ENCODE measurements around the gene RBMS3.
A peak's percentile ranks its signal among the peaks of the same experiment; 100 is the strongest.

Gene RBMS3

GRCh38 chr3:29277249-29277648 is 3.6 kb upstream of the RBMS3 start:
- peaks cover 14% of the 10 kb centered on the region for H3K4me1 ChIP-seq (ENCODE audit: control insufficient read depth, insufficient read depth, low read length)
- no peak overlapping the region for H3K9ac ChIP-seq (ENCODE audit: low read length)
- H3K27me3 ChIP-seq (ENCODE audit: control insufficient read depth, insufficient read depth, low read length): no peaks in the 10 kb centered on the region
- no peak overlapping the region for H3K27ac ChIP-seq (ENCODE audit: low read depth, low read length)
- H3K4me3 ChIP-seq (ENCODE audit: low read depth, low read length): no peak overlapping the region
- H3K9me3 ChIP-seq (ENCODE audit: control insufficient read depth, insufficient read depth, low read depth, low read length): no peaks in the 10 kb centered on the region
- no peaks in the 10 kb centered on the region for H3K36me3 ChIP-seq (ENCODE audit: control insufficient read depth, insufficient read depth, low read length)

- Histone ChIP-seq H3K36me3 (ENCODE audit: control insufficient read depth, insufficient read depth, low read length) (no peaks in the 10 kb centered on the region), H3K4me1 (ENCODE audit: control insufficient read depth, insufficient read depth, low read length) (peaks cover 31% of the 10 kb centered on the region), H3K9me3 (ENCODE audit: control insufficient read depth, insufficient read depth, low read depth, low read length) (no peaks in the 10 kb centered on the region), H3K9ac (ENCODE audit: low read length) (no peak overlapping the region), H3K27me3 (ENCODE audit: control insufficient read depth, insufficient read depth, low read length) (no peaks in the 10 kb centered on the region), H3K4me3 (ENCODE audit: low read depth, low read length) (no peak overlapping the region), H3K27ac (ENCODE audit: low read depth, low read length) (no peak overlapping the region)
Observed at GRCh38 chr3:29279286-29279685, 1.6 kb upstream of the RBMS3 start.

DNA sequence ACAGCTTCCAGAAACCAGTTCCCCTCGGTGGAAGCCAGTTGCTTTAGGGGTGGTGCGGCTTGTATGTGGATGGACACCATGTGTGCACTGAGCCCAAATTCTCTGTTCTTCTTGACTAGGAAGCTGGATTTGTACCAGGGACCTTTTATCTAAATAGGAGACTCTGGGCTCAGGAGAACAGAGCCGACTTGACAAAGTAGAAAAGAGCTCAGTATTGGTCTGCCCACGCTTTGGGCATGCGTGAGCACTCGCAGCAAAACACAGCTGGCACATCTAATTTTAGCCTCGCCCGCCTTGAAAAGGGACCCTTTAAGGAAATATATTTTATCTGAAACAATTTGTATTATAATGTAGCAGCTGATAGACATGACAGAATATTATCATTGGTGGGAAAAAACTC is 1.1 kb upstream of the RBMS3 start:
- Histone ChIP-seq H3K9ac (ENCODE audit: low read length) (no peak overlapping the region), H3K4me1 (ENCODE audit: control insufficient read depth, insufficient read depth, low read length) (peaks cover 31% of the 10 kb centered on the region), H3K4me3 (ENCODE audit: low read depth, low read length) (no peak overlapping the region), H3K36me3 (ENCODE audit: control insufficient read depth, insufficient read depth, low read length) (no peaks in the 10 kb centered on the region), H3K27me3 (ENCODE audit: control insufficient read depth, insufficient read depth, low read length) (no peaks in the 10 kb centered on the region), H3K27ac (ENCODE audit: low read depth, low read length) (no peak overlapping the region), H3K9me3 (ENCODE audit: control insufficient read depth, insufficient read depth, low read depth, low read length) (no peaks in the 10 kb centered on the region)

DNA sequence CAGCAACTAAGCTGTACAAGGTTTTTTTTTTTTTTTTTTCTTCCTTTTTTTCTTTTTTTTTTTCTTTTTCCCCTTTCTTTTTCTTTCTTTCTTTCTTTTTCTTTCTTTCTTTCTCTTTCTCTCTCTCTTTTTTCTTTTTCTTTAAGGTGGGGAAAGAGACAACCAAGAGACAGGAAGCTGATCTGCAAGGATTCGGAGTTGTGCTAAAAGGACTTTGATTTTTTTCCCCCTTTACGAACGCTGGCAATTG is 148 bp downstream of the RBMS3 start:
- no peaks in the 10 kb centered on the region for H3K9me3 ChIP-seq (ENCODE audit: control insufficient read depth, insufficient read depth, low read depth, low read length)
- no peaks in the 10 kb centered on the region for H3K27me3 ChIP-seq (ENCODE audit: control insufficient read depth, insufficient read depth, low read length)
- peak overlapping the region; percentile 86; the same call in 1 of the 2 replicates for H3K27ac ChIP-seq (ENCODE audit: low read depth, low read length)
- no peaks in the 10 kb centered on the region for H3K36me3 ChIP-seq (ENCODE audit: control insufficient read depth, insufficient read depth, low read length)
- H3K9ac ChIP-seq (ENCODE audit: low read length): peak overlapping the region; percentile 9
- peak overlapping the region; percentile 58 for H3K4me3 ChIP-seq (ENCODE audit: low read depth, low read length)
- peaks cover 39% of the 10 kb centered on the region for H3K4me1 ChIP-seq (ENCODE audit: control insufficient read depth, insufficient read depth, low read length)

- H3K27ac ChIP-seq (ENCODE audit: low read depth, low read length): no peak overlapping the region; the same call in 1 of the 2 replicates
- H3K9me3 ChIP-seq (ENCODE audit: control insufficient read depth, insufficient read depth, low read depth, low read length): no peaks in the 10 kb centered on the region
- no peaks in the 10 kb centered on the region for H3K36me3 ChIP-seq (ENCODE audit: control insufficient read depth, insufficient read depth, low read length)
- H3K4me3 ChIP-seq (ENCODE audit: low read depth, low read length): peak overlapping the region; percentile 58
- H3K27me3 ChIP-seq (ENCODE audit: control insufficient read depth, insufficient read depth, low read length): no peaks in the 10 kb centered on the region
- H3K4me1 ChIP-seq (ENCODE audit: control insufficient read depth, insufficient read depth, low read length): peaks cover 40% of the 10 kb centered on the region
- peak overlapping the region; percentile 60 for H3K9ac ChIP-seq (ENCODE audit: low read length)
Observed at GRCh38 chr3:29281344-29282241, 722 bp downstream of the RBMS3 start.

DNA sequence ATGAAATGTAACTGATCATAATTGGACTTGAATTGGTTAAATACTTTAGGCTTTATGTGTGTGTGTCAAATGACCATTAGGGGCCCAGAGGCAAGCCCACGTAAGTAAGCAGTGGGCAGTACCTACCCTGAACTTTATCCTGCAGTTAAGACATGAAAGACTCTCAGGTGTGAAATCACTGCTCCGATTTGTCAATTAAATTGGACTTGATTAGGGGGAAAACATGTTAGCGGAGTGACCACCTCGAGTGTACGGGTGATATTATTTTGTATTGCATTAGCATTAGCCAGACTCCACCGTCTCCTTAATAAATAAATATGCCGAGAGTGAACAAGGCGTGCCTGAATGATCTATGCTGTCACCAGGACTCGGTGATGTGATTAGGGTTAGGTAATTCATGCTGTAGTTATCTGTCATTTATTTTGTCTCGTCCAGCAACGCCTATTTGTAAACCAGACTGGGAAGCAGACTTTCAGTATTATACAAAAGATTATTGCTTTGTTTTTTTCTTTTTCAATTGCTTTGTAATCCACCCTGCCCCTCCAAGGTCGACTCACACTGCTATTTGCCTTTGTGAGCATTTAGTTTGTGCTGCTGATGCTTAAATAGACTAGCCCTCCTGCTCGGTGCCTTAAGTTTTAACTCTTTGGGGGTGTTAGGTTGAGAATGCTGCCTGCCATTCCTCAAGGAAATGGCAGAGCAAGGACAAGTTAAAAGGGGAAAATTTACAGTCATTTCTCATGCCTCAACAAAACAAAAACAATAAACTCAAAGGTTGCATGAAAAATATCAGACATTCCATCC is 1.8 kb downstream of the RBMS3 start:
- Histone ChIP-seq H3K9ac (ENCODE audit: low read length) (peak overlapping the region; percentile 60), H3K9me3 (ENCODE audit: control insufficient read depth, insufficient read depth, low read depth, low read length) (no peaks in the 10 kb centered on the region), H3K4me3 (ENCODE audit: low read depth, low read length) (peak overlapping the region; percentile 58), H3K27me3 (ENCODE audit: control insufficient read depth, insufficient read depth, low read length) (no peaks in the 10 kb centered on the region), H3K36me3 (ENCODE audit: control insufficient read depth, insufficient read depth, low read length) (no peaks in the 10 kb centered on the region), H3K27ac (ENCODE audit: low read depth, low read length) (peak overlapping the region; percentile 7; the same call in 1 of the 2 replicates), H3K4me1 (ENCODE audit: control insufficient read depth, insufficient read depth, low read length) (peaks cover 40% of the 10 kb centered on the region)

- Histone ChIP-seq H3K4me3 (ENCODE audit: low read depth, low read length) (peak overlapping the region; percentile 58), H3K4me1 (ENCODE audit: control insufficient read depth, insufficient read depth, low read length) (peaks cover 47% of the 10 kb centered on the region), H3K27ac (ENCODE audit: low read depth, low read length) (peak overlapping the region; percentile 10; the same call in 1 of the 2 replicates)
Observed at GRCh38 chr3:29283231-29284119, 2.6 kb downstream of the RBMS3 start.

GRCh38 chr3:29284497-29284896 is 3.6 kb downstream of the RBMS3 start:
- Histone ChIP-seq H3K27ac (ENCODE audit: low read depth, low read length) (no peak overlapping the region), H3K4me1 (ENCODE audit: control insufficient read depth, insufficient read depth, low read length) (peaks cover 44% of the 10 kb centered on the region), H3K27me3 (ENCODE audit: control insufficient read depth, insufficient read depth, low read length) (no peaks in the 10 kb centered on the region), H3K4me3 (ENCODE audit: low read depth, low read length) (no peak overlapping the region; the same call in 1 of the 2 replicates), H3K36me3 (ENCODE audit: control insufficient read depth, insufficient read depth, low read length) (no peaks in the 10 kb centered on the region), H3K9me3 (ENCODE audit: control insufficient read depth, insufficient read depth, low read depth, low read length) (no peaks in the 10 kb centered on the region), H3K9ac (ENCODE audit: low read length) (no peak overlapping the region)

More at GRCh38 chr3:29283231-29284119, 2.6 kb downstream of the RBMS3 start:
- no peaks in the 10 kb centered on the region for H3K9me3 ChIP-seq (ENCODE audit: control insufficient read depth, insufficient read depth, low read depth, low read length)
- no peaks in the 10 kb centered on the region for H3K27me3 ChIP-seq (ENCODE audit: control insufficient read depth, insufficient read depth, low read length)
- H3K36me3 ChIP-seq (ENCODE audit: control insufficient read depth, insufficient read depth, low read length): no peaks in the 10 kb centered on the region
- peak overlapping the region; percentile 13 for H3K9ac ChIP-seq (ENCODE audit: low read length)

DNA sequence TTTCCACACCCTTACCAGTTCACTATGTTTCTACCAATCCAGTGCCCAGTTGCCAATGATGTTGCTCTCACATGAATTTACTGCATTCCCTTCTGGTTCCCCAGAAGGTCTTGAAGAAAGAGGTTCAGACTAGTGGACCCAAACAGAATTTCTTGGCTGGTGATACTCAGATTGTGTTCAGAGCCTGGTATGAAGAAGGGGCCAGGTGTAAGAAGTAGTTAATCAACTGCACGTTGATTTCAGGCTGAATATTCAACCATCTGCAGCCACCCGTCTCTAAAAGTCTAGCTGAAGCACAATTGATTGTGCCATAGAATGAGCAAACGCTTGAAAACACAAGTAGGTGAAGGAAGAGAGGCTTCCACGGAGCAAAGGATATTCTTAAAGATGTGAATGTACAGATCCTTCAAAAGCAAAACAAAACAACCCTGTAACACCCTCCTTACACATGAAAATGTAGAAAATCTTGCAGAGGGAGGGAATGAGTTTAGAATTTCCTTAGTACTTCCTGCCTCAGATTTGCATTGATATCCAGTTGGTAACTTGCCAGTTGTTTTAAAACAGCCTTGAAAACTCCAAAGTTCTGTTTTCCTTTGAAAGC is 4.7 kb downstream of the RBMS3 start:
- Histone ChIP-seq H3K36me3 (ENCODE audit: control insufficient read depth, insufficient read depth, low read length) (no peaks in the 10 kb centered on the region), H3K27ac (ENCODE audit: low read depth, low read length) (peak overlapping the region; percentile 64), H3K4me1 (ENCODE audit: control insufficient read depth, insufficient read depth, low read length) (peaks cover 46% of the 10 kb centered on the region), H3K27me3 (ENCODE audit: control insufficient read depth, insufficient read depth, low read length) (no peaks in the 10 kb centered on the region), H3K9me3 (ENCODE audit: control insufficient read depth, insufficient read depth, low read depth, low read length) (no peaks in the 10 kb centered on the region), H3K9ac (ENCODE audit: low read length) (no peak overlapping the region), H3K4me3 (ENCODE audit: low read depth, low read length) (peak overlapping the region; percentile 3; the same call in 1 of the 2 replicates)

DNA sequence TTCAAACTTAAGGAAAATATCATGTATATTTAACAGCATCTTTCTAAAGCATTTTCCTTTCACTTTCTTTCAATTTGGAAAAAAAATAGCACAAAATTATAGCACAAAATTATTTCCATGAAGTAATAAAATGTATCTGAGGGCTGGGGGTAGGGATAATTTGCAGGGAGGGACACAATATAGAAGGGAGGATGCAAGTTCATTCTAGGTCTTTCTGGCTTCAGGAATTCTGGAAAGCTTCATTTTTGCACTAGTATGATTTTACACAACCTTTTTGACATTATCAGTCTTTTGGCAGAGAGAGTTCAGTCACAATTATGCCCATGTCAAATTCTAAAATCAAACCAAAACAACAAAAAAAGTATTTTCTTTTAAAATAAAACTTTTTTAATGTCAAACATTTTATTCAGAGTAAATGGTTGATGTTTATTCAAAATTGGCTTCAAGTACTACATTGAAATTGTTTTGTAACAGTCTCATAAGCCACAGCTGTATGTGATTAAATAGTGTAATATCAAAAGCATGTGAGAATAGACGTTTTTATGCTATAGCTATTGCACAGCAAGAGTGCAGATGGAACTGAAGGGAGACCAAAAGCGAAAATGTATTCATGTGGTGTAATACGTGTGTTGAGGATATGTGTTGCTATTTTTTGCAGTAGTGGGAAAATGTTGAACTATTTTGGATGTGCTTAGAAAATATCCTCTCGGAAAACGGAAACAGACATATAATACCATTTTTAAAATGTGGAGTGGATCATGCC is 5.8 kb downstream of the RBMS3 start:
- Histone ChIP-seq H3K9ac (ENCODE audit: low read length) (no peak overlapping the region), H3K9me3 (ENCODE audit: control insufficient read depth, insufficient read depth, low read depth, low read length) (no peaks in the 10 kb centered on the region), H3K4me1 (ENCODE audit: control insufficient read depth, insufficient read depth, low read length) (peaks cover 56% of the 10 kb centered on the region), H3K4me3 (ENCODE audit: low read depth, low read length) (no peak overlapping the region), H3K27me3 (ENCODE audit: control insufficient read depth, insufficient read depth, low read length) (no peaks in the 10 kb centered on the region), H3K36me3 (ENCODE audit: control insufficient read depth, insufficient read depth, low read length) (no peaks in the 10 kb centered on the region), H3K27ac (ENCODE audit: low read depth, low read length) (0 out of 2 replicates have a peak overlapping the region, but pooled peaks have one; percentile 64)
